GM10266 (cell line): Measurements from ENCODE around the gene DCTN2.

Experiments
- DNase-seq: peaks from one replicate; pipeline ENCODE4 v3.0.0; 2012; ENCODE audit errors: extremely low spot score
- CTCF ChIP-seq: IDR thresholded peaks from 2 replicates; pipeline ENCODE4 v1.5.1; 2012; ENCODE audit warnings: mild to moderate bottlenecking, low read depth; ENCODE audit not compliant: control insufficient read depth, insufficient read depth; ENCODE audit errors: missing control alignments

DCTN2 gene

GRCh38 chr12:57552835-57553313 is 5.9 kb upstream of the DCTN2 start:
- no peak for DNase-seq
- no peak for TF ChIP-seq CTCF

GRCh38 chr12:57552306-57552651 is 5.3 kb upstream of the DCTN2 start:
- no peak for DNase-seq
- no peak for TF ChIP-seq CTCF

GRCh38 chr12:57551637-57552305 is 4.8 kb upstream of the DCTN2 start:
- no peak for DNase-seq
- TF ChIP-seq CTCF: no peak

GRCh38 chr12:57550641-57551549 is 3.9 kb upstream of the DCTN2 start:
- no peak for TF ChIP-seq CTCF
- DNase-seq: no peak

- TF ChIP-seq CTCF: peak; percentile 19
- DNase-seq: peak; percentile 73
Measured at GRCh38 chr12:57549909-57550640, 3.1 kb upstream of the DCTN2 start, which contains the start of gene KIF5A. TSS of gene KIF5A (plus strand) at chr12:57550044. CDS start at chr12:57550272, 228 bp downstream.

- no peak for DNase-seq
- no peak for TF ChIP-seq CTCF
Measured at GRCh38 chr12:57549203-57549908, 2.4 kb upstream of the DCTN2 start.
